Eye (tissue), 1 donor: ENCODE data around the gene C9orf78.
A peak's percentile ranks its signal among the peaks of the same experiment; 100 is the strongest.

Experiments used
- DNase-seq: peaks from one replicate; pipeline ENCODE4 v3.0.0-alpha.2; 2015

C9orf78 gene

DNA sequence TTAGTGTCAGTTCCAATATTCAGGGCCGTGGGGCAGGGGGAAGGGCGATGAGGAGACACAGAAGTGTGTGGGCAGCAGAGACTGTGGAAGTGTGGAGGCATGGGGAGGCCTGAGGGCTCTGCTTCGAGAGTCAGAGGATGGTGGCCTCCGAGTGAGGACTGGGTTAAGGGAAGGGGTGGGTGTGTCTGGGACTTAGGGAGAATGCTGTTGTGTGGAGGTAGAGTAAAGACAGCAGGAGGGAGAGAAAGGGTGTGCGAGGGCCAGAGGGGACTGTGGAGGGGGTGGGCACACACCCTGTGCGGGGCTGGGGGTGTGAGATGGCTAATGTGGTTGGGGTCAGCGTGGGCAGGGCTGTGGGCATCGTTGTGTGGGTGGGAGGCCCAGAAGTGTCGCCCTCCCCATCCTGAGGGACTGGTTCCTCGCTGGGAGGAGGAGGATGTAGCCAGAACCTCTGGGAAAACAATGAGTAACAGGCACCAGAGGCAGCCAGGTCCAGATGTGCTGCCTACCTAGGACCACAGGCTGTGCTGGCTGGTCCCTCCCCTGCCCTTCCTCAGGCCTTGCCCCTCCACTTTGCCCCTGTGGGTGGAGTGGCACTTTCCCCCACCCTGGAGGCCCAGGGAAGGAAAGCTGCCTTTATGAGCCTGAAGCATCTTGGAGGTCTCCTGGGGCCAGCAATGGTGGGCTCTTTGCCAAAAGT lies 4.4 kb upstream of the C9orf78 start:
- no peak for DNase-seq

GRCh38 chr9:129838707-129839259 lies 3.7 kb upstream of the C9orf78 start:
- no peak for DNase-seq

- no peak for DNase-seq
These were observed 1.4 kb upstream of the C9orf78 start for GRCh38 chr9:129836311-129837007.

GRCh38 chr9:129835860-129836223 lies 767 bp upstream of the C9orf78 start:
- DNase-seq, result peak; percentile 76

GRCh38 chr9:129834489-129835127 lies 467 bp downstream of the C9orf78 start:
- no peak for DNase-seq

- no peak for DNase-seq
These were observed 2.1 kb downstream of the C9orf78 start for GRCh38 chr9:129832982-129833381.

GRCh38 chr9:129828969-129829368 lies 6.1 kb downstream of the C9orf78 start:
- no peak for DNase-seq

DNA sequence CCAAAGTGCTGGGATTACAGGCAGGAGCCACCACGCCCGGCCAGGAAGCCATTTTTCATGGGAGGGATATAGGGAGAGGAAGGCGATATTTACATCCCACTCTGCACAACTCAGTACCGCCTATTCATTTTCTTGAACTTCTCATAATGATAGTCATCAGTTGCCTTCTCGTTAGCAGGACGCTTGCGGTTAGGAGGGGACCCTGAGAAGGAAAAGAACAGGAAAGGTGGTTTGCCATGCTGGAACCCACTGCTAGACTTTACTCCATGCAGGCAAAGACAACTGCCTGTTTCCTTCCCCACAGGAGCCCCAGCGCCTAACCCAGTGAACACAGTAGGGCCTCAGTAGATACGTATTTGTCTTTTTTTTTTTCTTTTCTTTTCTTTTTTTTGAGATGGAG lies 7.0 kb downstream of the C9orf78 start:
- no peak for DNase-seq

DNA sequence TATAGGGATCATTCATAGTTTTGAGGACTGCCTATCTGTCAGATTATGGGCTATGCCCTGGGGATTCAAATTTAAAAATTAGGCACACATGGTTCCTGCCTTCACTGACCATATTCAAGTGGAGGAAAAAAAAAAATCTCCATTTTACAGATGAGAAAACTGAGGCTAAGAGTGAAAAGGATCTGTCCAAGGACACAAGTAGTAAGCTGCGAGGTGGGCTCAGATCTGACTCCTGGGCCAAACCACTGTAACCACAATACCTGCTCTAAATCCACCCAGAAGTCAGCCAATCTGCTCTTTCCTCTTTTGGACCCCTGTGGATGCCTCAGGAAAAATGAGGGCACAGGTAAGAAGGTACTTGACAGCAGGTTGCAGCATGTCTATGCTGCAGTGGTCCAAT lies 8.3 kb downstream of the C9orf78 start:
- no peak for DNase-seq

- no peak for DNase-seq
These were observed 8.7 kb downstream of the C9orf78 start for GRCh38 chr9:129826344-129826743.

DNA sequence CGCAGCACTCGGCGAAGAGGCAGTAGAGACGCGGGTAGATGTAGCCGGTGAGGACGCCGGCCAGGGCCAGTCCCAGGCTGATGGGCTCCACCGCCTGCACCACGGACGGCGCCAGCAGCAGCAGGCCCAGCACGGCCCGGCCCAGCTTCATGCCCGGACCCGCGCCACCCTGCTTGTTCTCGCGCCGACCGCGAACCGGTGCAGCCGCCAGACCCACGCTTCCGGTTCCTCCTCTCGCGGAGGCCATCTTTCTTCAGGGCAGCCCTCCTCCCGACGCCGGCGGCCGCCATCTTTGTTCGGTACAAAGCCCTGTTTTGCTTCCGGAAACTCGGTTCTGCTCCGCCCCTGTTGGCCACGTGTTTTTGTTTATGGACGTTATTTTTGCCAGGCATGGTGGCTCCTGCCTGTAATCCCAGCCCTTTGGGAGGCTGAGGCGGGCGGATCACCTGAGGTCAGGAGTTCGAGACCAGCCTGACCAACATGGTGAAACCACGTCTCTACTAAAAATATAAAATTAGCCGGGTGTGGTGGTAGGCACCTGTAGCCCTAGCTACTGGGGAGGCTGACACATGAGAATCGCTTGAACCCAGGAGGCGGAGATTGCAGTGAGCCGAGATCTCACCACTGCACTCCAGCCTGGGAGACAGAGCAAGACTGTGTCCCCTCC lies 11.0 kb downstream of the C9orf78 start, which contains the start of gene TOR1A:
TOR1A (minus strand) TSS at position 202 of the 667 bp plus-strand sequence; CDS start at position 151, 51 bp downstream.
- peak; percentile 96 for DNase-seq

GRCh38 chr9:129823542-129823934 lies 11.5 kb downstream of the C9orf78 start:
- no peak for DNase-seq

GRCh38 chr9:129822898-129823541 lies 12.1 kb downstream of the C9orf78 start:
- peak; percentile 10 for DNase-seq

- DNase-seq, result no peak
These were observed 18.3 kb downstream of the C9orf78 start for GRCh38 chr9:129816501-129817435.

- no peak for DNase-seq
These were observed 19.8 kb downstream of the C9orf78 start for GRCh38 chr9:129815278-129815677.

DNA sequence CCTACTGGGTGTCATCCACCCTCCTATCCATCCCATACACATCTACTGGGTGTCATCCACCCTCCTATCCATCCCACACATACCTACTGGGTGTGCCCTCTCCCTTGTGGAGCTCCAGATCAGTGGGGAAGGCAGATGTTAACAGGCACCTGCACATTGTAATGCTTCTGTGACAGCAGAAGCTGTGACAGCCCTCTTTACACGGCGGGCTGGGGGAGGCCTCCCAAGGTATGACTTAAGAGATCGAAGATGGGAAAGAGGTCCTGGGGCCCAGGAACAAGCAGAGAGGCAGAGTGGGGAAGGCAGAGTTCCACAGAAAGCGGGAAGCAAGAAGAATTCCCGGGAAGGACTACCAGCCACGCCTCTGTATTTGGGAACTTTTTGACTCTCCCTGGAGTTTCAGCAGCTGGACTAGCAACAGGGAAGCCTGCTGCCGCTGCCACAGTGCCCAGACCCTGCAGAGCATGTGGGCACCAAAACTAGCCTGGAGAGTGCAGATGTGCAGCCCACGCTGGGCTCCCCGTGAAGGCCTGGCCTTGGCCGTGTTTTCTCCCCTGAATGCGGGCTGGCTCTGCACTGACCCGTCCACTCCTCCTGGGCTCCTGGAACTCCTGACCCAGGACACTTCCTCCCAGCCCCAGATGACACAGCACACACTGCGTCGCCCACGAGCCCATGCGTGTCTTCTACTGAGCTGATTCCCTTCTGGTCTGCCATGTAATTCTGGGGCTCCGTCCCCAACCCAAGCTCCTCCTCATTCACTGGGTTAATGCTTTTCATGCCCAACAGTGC lies 20.4 kb downstream of the C9orf78 start:
- no peak for DNase-seq

DNA sequence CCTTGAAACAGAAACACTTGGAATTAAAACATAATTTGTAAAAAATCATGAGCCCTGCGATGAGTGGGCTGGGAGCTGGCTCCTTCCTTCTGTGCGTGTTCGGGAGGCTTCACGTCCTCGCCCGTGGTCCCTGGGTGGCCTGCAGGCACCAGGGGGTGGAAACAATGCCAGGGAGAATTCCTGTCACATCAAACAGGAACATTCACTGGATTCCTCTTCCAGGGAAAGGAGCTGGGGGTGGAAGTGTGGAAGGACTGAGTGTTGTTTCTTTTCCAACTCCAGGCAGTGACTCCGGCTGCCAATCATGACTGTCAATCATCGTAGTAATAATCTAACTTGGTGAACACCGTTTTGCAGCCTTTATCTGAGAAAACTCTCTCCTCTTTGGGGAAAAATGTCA lies 21.4 kb downstream of the C9orf78 start:
- DNase-seq, result no peak

DNA sequence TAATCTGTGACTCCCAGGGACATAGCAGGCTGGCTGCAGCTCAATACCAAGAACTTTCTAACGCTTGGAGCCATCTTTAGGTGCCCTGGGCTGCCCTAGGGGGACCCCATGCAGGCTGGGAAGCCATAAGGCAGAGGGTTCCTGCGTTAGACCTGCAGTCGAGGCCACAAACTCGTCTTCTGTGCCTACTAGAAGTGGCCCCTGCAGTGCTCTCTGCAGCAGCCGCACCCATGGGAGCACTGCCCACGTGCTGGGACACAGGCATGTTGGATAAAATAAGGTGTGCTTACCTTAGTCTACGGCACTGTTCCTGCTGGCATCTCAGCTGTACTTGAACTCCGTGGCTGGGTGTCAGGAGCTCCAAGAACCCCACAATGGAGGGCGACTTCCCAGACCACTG lies 22.7 kb downstream of the C9orf78 start:
- no peak for DNase-seq

DNA sequence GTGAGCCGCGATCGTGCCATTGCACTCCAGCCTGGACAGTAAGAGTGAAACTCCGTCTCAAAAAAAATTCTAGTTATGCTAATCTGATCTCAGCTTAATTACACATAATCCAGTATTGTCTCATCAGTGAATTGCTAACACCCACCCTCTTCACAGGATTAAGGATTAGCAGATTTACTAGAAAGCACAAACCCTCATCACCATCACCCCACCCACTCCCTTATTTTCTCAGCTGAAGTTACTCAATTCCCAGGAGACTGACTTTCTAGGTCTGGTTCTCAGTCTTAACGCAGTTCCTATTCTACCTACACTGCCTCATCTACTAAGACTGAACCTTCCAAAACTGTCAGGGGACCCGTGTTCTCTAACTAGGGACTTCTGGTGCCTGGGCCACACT lies 23.1 kb downstream of the C9orf78 start:
- DNase-seq, result no peak

DNA sequence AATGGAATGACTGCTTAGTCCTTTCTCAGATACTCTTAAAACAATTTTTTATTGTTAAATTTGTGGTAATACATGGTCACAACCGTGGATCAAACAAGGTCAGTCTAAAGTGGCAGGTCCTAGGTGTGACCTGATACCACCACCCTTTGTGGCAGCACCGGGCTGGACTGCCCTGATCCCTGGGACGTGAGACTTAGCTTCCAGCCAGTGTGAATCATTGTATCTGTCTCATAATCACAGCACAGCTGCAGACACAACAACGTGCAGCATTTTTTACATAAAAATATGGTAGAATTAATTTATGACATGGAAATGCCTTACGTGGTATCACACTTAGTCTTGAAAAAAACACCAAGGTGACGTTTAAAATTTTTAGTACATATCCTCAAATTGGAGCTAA lies 24.3 kb downstream of the C9orf78 start:
- DNase-seq, result no peak

GRCh38 chr9:129810116-129810515 lies 25.0 kb downstream of the C9orf78 start:
- no peak for DNase-seq
